Activated CD4-positive, alpha-beta memory T cell treated with anti-CD3 and anti-CD28 coated beads, Interleukin-2, amount 10 ng/mL, durations not matched to agents 7 days and 5 days (primary cell): ENCODE results near the gene IL7R. TPM values are rescaled to one million over a fixed set of nuclear protein-coding genes. Genes with fewer than 3 reads are reported as not detected.

Experiments
- CTCF ChIA-PET: fragments of 350-600 bp; sonication (Branson Sonifier 250); formaldehyde crosslinking; loops from one replicate; lab custom pipeline; 2021; ENCODE audit warnings: antibody characterized with exemption, inconsistent platforms; lab: Charles Lee
- POLR2A ChIA-PET: fragments of 350-600 bp; sonication (Branson Sonifier 250); formaldehyde crosslinking; loops from one replicate; lab custom pipeline; 2021; ENCODE audit warnings: antibody characterized with exemption; lab: Charles Lee
- DNase-seq: peaks from one replicate; pipeline ENCODE4 v3.0.0-alpha.2; 2020
- H3K27ac Mint-ChIP-seq: one replicate; pipeline ENCODE4 v1.8.0; 2021; ENCODE audit warnings: mild to moderate bottlenecking, mixed read lengths
- H3K27me3 Mint-ChIP-seq: one replicate; pipeline ENCODE4 v1.8.0; 2021; ENCODE audit warnings: mixed read lengths
- H3K36me3 Mint-ChIP-seq: one replicate; pipeline ENCODE4 v1.8.0; 2021; ENCODE audit warnings: low read depth, mixed read lengths
- H3K4me1 Mint-ChIP-seq: one replicate; pipeline ENCODE4 v1.8.0; 2021; ENCODE audit warnings: mixed read lengths
- H3K4me3 Mint-ChIP-seq: one replicate; pipeline ENCODE4 v1.8.0; 2021; ENCODE audit warnings: mild to moderate bottlenecking, mixed read lengths
- H3K9me3 Mint-ChIP-seq: one replicate; pipeline ENCODE4 v1.8.0; 2021; ENCODE audit warnings: mixed read lengths
- total RNA-seq, 2 experiments: library from RNA; stranded (reverse); gene quantifications; one replicate each; pipeline ENCODE4 v1.2.3, GENCODE V29; 2021

The IL7R gene
- total RNA-seq, 2 experiments from 2014 or later, result 271 to 273 TPM

- peak; percentile 60 for DNase-seq
- H3K36me3 Mint-ChIP-seq, result peaks cover 13% of the 10 kb centered on the region
- ChIA-PET CTCF (interaction anchor here (0.7 to 3.0 kb wide), 12 partner anchors 8 to 171 kb away, joined by 3 to 21 read pairs (median 7); no protein-coding TSS in a partner anchor), POLR2A (interaction anchor here (1.0 to 16.3 kb wide), 14 partner anchors 8 to 205 kb away, joined by 3 to 422 read pairs (median 5); partner anchors contain the start of genes IL7R and SPEF2)
- no peaks in the 10 kb centered on the region for H3K27me3 Mint-ChIP-seq
- peak overlapping the region; percentile 12 for H3K4me3 Mint-ChIP-seq
- peak overlapping the region; percentile 79 for H3K27ac Mint-ChIP-seq
- H3K9me3 Mint-ChIP-seq, result peaks cover 2% of the 10 kb centered on the region
- peaks cover 88% of the 10 kb centered on the region for H3K4me1 Mint-ChIP-seq
These were observed 34.2 kb upstream of the IL7R start for GRCh38 chr5:35822511-35822910.

GRCh38 chr5:35823347-35824098 lies 33.2 kb upstream of the IL7R start:
- Mint-ChIP-seq H3K36me3 (peaks cover 13% of the 10 kb centered on the region), H3K27ac (peak overlapping the region; percentile 79), H3K4me3 (no peak overlapping the region), H3K4me1 (peaks cover 98% of the 10 kb centered on the region), H3K27me3 (no peaks in the 10 kb centered on the region), H3K9me3 (peaks cover 2% of the 10 kb centered on the region)
- CTCF ChIA-PET, result interaction anchor here (1.0 to 3.0 kb wide), 10 partner anchors 9 to 172 kb away, joined by 3 to 21 read pairs (median 8); no protein-coding TSS in a partner anchor
- no peak for DNase-seq
- POLR2A ChIA-PET, result interaction anchor here (1.0 to 16.3 kb wide), 13 partner anchors 7 to 172 kb away, joined by 3 to 422 read pairs (median 5); partner anchors contain the start of gene IL7R

- POLR2A ChIA-PET, result interaction anchor here (1.1 to 16.3 kb wide), 5 partner anchors 9 to 208 kb away, joined by 3 to 422 read pairs (median 5); partner anchors contain the start of genes IL7R and SPEF2
- Mint-ChIP-seq H3K4me1 (peaks cover 89% of the 10 kb centered on the region), H3K27me3 (no peaks in the 10 kb centered on the region), H3K4me3 (peak overlapping the region; percentile 57), H3K9me3 (peaks cover under 1% of the 10 kb centered on the region), H3K27ac (peak overlapping the region; percentile 92), H3K36me3 (peaks cover 4% of the 10 kb centered on the region)
- CTCF ChIA-PET, result no interaction called here
- DNase-seq, result no peak
These were observed 30.6 kb upstream of the IL7R start for GRCh38 chr5:35826056-35826455.

- CTCF ChIA-PET, result interaction anchor here (0.7 to 1.3 kb wide), 3 partner anchors 13 to 175 kb away, joined by 3 read pairs; no protein-coding TSS in a partner anchor
- Mint-ChIP-seq H3K4me1 (peaks cover 90% of the 10 kb centered on the region), H3K9me3 (no peaks in the 10 kb centered on the region), H3K4me3 (peak overlapping the region; percentile 57), H3K36me3 (peaks cover 3% of the 10 kb centered on the region), H3K27me3 (no peaks in the 10 kb centered on the region), H3K27ac (peak overlapping the region; percentile 92)
- no peak for DNase-seq
- POLR2A ChIA-PET, result interaction anchor here (1.1 to 16.3 kb wide), 4 partner anchors 9 to 29 kb away, joined by 3 to 422 read pairs (median 7); partner anchors contain the start of gene IL7R
These were observed 30.1 kb upstream of the IL7R start for GRCh38 chr5:35826554-35826953.

GRCh38 chr5:35828082-35828598 lies 28.6 kb upstream of the IL7R start:
- Mint-ChIP-seq H3K4me1 (peaks cover 87% of the 10 kb centered on the region), H3K4me3 (no peak overlapping the region), H3K9me3 (no peaks in the 10 kb centered on the region), H3K27ac (peak overlapping the region; percentile 46), H3K36me3 (peaks cover 3% of the 10 kb centered on the region), H3K27me3 (no peaks in the 10 kb centered on the region)
- no peak for DNase-seq
- ChIA-PET CTCF (interaction anchor here (1.1 kb wide), 1 partner anchor 12 kb away, joined by 3 read pairs; no protein-coding TSS in a partner anchor), POLR2A (interaction anchor here (1.0 to 16.3 kb wide), 4 partner anchors 18 to 33 kb away, joined by 3 to 422 read pairs (median 4); partner anchors contain the start of gene IL7R)

- peak overlapping the region; percentile 1 for H3K4me3 Mint-ChIP-seq
These were observed 26.1 kb upstream of the IL7R start for GRCh38 chr5:35830587-35830986.

GRCh38 chr5:35832762-35833161 lies 23.9 kb upstream of the IL7R start:
- no peak for DNase-seq
- peak overlapping the region; percentile 91 for H3K27ac Mint-ChIP-seq
- H3K9me3 Mint-ChIP-seq, result no peaks in the 10 kb centered on the region
- CTCF ChIA-PET, result interaction anchor here (0.9 to 2.3 kb wide), 5 partner anchors 10 to 215 kb away, joined by 3 to 10 read pairs (median 4); partner anchors contain the start of gene SPEF2
- H3K27me3 Mint-ChIP-seq, result no peaks in the 10 kb centered on the region
- H3K4me1 Mint-ChIP-seq, result peaks cover 83% of the 10 kb centered on the region
- POLR2A ChIA-PET, result interaction anchor here (0.9 to 16.3 kb wide), 8 partner anchors 11 to 91 kb away, joined by 3 to 422 read pairs (median 10); partner anchors contain the start of gene IL7R
- H3K36me3 Mint-ChIP-seq, result peaks cover 3% of the 10 kb centered on the region
- H3K4me3 Mint-ChIP-seq, result no peak overlapping the region

More at GRCh38 chr5:35830587-35830986, 26.1 kb upstream of the IL7R start:
- Mint-ChIP-seq H3K27ac (peak overlapping the region; percentile 74), H3K4me1 (peaks cover 85% of the 10 kb centered on the region), H3K27me3 (no peaks in the 10 kb centered on the region), H3K36me3 (peaks cover 3% of the 10 kb centered on the region), H3K9me3 (no peaks in the 10 kb centered on the region)
- DNase-seq, result no peak
- ChIA-PET POLR2A (interaction anchor here (1.0 to 16.3 kb wide), 6 partner anchors 9 to 71 kb away, joined by 3 to 422 read pairs (median 9); partner anchors contain the start of gene IL7R), CTCF (interaction anchor here (0.9 to 1.4 kb wide), 5 partner anchors 8 to 98 kb away, joined by 3 to 7 read pairs (median 3); no protein-coding TSS in a partner anchor)

GRCh38 chr5:35833224-35833623 lies 23.5 kb upstream of the IL7R start:
- H3K4me3 Mint-ChIP-seq, result peak overlapping the region; percentile 3
- H3K4me1 Mint-ChIP-seq, result peaks cover 82% of the 10 kb centered on the region
- ChIA-PET CTCF (interaction anchor here (0.9 to 2.3 kb wide), 5 partner anchors 10 to 215 kb away, joined by 3 to 10 read pairs (median 4); partner anchors contain the start of gene SPEF2), POLR2A (interaction anchor here (0.9 to 16.3 kb wide), 8 partner anchors 12 to 91 kb away, joined by 3 to 422 read pairs (median 10); partner anchors contain the start of gene IL7R)
- no peaks in the 10 kb centered on the region for H3K27me3 Mint-ChIP-seq
- DNase-seq, result no peak
- peak overlapping the region; percentile 91 for H3K27ac Mint-ChIP-seq
- no peaks in the 10 kb centered on the region for H3K9me3 Mint-ChIP-seq
- H3K36me3 Mint-ChIP-seq, result peaks cover 3% of the 10 kb centered on the region

GRCh38 chr5:35835796-35836742 lies 20.6 kb upstream of the IL7R start:
- peaks cover 9% of the 10 kb centered on the region for H3K36me3 Mint-ChIP-seq
- H3K4me3 Mint-ChIP-seq, result peak overlapping the region; percentile 56
- POLR2A ChIA-PET, result interaction anchor here (0.7 to 3.7 kb wide), 10 partner anchors 14 to 68 kb away, joined by 3 to 64 read pairs (median 16); partner anchors contain the start of gene IL7R
- peaks cover 79% of the 10 kb centered on the region for H3K4me1 Mint-ChIP-seq
- no peak for DNase-seq
- CTCF ChIA-PET, result no interaction called here
- H3K27me3 Mint-ChIP-seq, result no peaks in the 10 kb centered on the region
- peak overlapping the region; percentile 87 for H3K27ac Mint-ChIP-seq
- H3K9me3 Mint-ChIP-seq, result peaks cover 2% of the 10 kb centered on the region

- H3K4me1 Mint-ChIP-seq, result peaks cover 57% of the 10 kb centered on the region
- H3K4me3 Mint-ChIP-seq, result no peak overlapping the region
- no peaks in the 10 kb centered on the region for H3K27me3 Mint-ChIP-seq
- ChIA-PET CTCF (interaction anchor here (0.9 kb wide), 1 partner anchor 94 kb away, joined by 3 read pairs; no protein-coding TSS in a partner anchor), POLR2A (interaction anchor here (1.6 to 3.0 kb wide), 4 partner anchors 12 to 19 kb away, joined by 6 to 23 read pairs (median 10); partner anchors contain the start of gene IL7R)
- no peak for DNase-seq
- H3K27ac Mint-ChIP-seq, result peak overlapping the region; percentile 19
- H3K36me3 Mint-ChIP-seq, result peaks cover 17% of the 10 kb centered on the region
- H3K9me3 Mint-ChIP-seq, result peaks cover 9% of the 10 kb centered on the region
These were observed 18.2 kb upstream of the IL7R start for GRCh38 chr5:35838370-35839042.

- peaks cover 46% of the 10 kb centered on the region for H3K9me3 Mint-ChIP-seq
- peaks cover 18% of the 10 kb centered on the region for H3K4me1 Mint-ChIP-seq
- no peak overlapping the region for H3K27ac Mint-ChIP-seq
- ChIA-PET POLR2A (no interaction called here), CTCF (no interaction called here)
- H3K27me3 Mint-ChIP-seq, result no peaks in the 10 kb centered on the region
- DNase-seq, result no peak
- peaks cover 52% of the 10 kb centered on the region for H3K36me3 Mint-ChIP-seq
- H3K4me3 Mint-ChIP-seq, result no peak overlapping the region
These were observed 13.8 kb upstream of the IL7R start for GRCh38 chr5:35842856-35843255.
